ENCODE results near the gene TRDMT1.
"Not testable (repeated sequence)": the region's sequence is repeated elsewhere in the genome, so short reads cannot be mapped to it uniquely, and the experiment has no call there.

The TRDMT1 gene

GRCh38 chr10:17123961-17124360 lies 77.5 kb downstream of the TRDMT1 start:
- DNase-seq (ENCODE audit: low spot score), result no peak
- TF ChIP-seq CTCF (IDR thresholded peaks at IDR 0.05; ENCODE audit: extremely low read depth, missing control alignments), result no peak

GRCh38 chr10:17122726-17123661 lies 78.5 kb downstream of the TRDMT1 start:
- DNase-seq (ENCODE audit: low spot score), result no peak
- no peak for TF ChIP-seq CTCF (IDR thresholded peaks at IDR 0.05; ENCODE audit: extremely low read depth, missing control alignments)

- no peak for TF ChIP-seq CTCF (IDR thresholded peaks at IDR 0.05; ENCODE audit: extremely low read depth, missing control alignments)
- no peak for DNase-seq (ENCODE audit: low spot score)
These were observed 79.4 kb downstream of the TRDMT1 start for GRCh38 chr10:17122052-17122451.

GRCh38 chr10:17120694-17121093 lies 80.8 kb downstream of the TRDMT1 start:
- no peak for TF ChIP-seq CTCF (IDR thresholded peaks at IDR 0.05; ENCODE audit: extremely low read depth, missing control alignments)

GRCh38 chr10:17119845-17120244 lies 81.6 kb downstream of the TRDMT1 start:
- no peak for TF ChIP-seq CTCF (IDR thresholded peaks at IDR 0.05; ENCODE audit: extremely low read depth, missing control alignments)
- DNase-seq (ENCODE audit: low spot score), result no peak

More at GRCh38 chr10:17120694-17121093, 80.8 kb downstream of the TRDMT1 start:
- DNase-seq (ENCODE audit: low spot score), result no peak

GRCh38 chr10:17116193-17116592 lies 85.3 kb downstream of the TRDMT1 start:
- DNase-seq (ENCODE audit: low spot score), result no peak
- no peak for TF ChIP-seq CTCF (IDR thresholded peaks at IDR 0.05; ENCODE audit: extremely low read depth, missing control alignments)

- no peak for DNase-seq (ENCODE audit: low spot score)
These were observed 85.8 kb downstream of the TRDMT1 start for GRCh38 chr10:17115683-17116082.

GRCh38 chr10:17114878-17115444 lies 86.5 kb downstream of the TRDMT1 start:
- not testable (repeated sequence) for DNase-seq (ENCODE audit: low spot score)

More at GRCh38 chr10:17115683-17116082, 85.8 kb downstream of the TRDMT1 start:
- TF ChIP-seq CTCF (IDR thresholded peaks at IDR 0.05; ENCODE audit: extremely low read depth, missing control alignments), result no peak
